ENCODE measurements around the gene PREX1. TPM values are rescaled to one million over a fixed set of nuclear protein-coding genes. Genes with fewer than 3 reads are reported as not detected.

Gene PREX1
- total RNA-seq, 1 donor from 2014 or later, result 2.9 TPM

DNA sequence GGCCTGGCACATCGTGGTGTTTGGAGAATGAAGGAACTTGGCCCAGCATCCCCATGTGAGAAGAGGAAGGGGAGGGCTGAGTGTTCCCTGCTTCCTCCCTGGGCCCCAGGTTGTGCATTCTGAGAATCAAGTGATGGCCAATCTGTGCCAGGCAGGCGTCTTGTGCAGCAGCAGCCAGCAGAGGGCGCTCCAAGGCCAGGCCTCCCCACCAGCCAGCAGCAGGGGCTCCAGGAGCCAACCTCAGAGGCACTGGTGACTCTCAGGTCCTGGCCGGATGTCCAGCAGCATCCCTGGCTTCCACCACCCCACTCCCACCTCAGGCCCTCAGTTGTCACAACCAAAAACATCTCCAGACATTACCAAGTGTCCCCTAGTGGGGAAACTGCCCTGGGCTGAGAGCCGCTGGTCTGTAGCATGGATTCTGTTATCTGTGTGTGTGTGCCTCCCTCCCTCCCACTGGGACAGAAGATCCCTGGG is 192.0 kb downstream of the PREX1 start:
- DNase-seq (ENCODE audit: low spot score, unreplicated experiment), result peak; percentile 62
- Mint-ChIP-seq H3K4me3 (ENCODE audit: low read depth) (no peak overlapping the region), H3K4me1 (ENCODE audit: low read depth) (no peaks in the 10 kb centered on the region), H3K9me3 (ENCODE audit: low read depth) (no peaks in the 10 kb centered on the region), H3K27ac (no peak overlapping the region), H3K27me3 (no peaks in the 10 kb centered on the region), H3K36me3 (ENCODE audit: insufficient read depth) (no peaks in the 10 kb centered on the region)
- TF ChIP-seq, protein P1, sequence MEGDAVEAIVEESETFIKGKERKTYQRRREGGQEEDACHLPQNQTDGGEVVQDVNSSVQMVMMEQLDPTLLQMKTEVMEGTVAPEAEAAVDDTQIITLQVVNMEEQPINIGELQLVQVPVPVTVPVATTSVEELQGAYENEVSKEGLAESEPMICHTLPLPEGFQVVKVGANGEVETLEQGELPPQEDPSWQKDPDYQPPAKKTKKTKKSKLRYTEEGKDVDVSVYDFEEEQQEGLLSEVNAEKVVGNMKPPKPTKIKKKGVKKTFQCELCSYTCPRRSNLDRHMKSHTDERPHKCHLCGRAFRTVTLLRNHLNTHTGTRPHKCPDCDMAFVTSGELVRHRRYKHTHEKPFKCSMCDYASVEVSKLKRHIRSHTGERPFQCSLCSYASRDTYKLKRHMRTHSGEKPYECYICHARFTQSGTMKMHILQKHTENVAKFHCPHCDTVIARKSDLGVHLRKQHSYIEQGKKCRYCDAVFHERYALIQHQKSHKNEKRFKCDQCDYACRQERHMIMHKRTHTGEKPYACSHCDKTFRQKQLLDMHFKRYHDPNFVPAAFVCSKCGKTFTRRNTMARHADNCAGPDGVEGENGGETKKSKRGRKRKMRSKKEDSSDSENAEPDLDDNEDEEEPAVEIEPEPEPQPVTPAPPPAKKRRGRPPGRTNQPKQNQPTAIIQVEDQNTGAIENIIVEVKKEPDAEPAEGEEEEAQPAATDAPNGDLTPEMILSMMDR (IDR thresholded peaks at IDR 0.05; ENCODE audit: unreplicated experiment), result peak; percentile 89

DNA sequence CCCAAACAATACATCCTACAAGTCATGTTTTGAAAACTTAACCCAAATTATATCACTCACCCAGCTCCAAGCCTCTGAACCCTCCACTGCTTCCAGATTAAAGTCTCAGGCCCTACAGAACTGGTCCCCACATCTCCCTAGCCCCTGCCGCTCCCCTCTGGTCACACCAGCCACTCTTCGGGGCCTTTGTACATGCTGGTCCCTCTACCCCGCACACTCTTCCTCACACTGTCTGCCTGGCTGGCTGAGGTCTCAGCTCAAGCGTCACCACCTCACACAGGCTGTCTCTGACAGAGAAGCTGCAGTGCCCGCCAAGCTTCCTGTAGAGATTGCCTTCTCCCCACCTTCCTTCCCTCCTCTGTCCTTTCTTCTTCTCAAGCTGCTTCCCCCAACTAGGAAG is 192.4 kb downstream of the PREX1 start:
- no peak overlapping the region for H3K4me3 Mint-ChIP-seq (ENCODE audit: low read depth)
- H3K27ac Mint-ChIP-seq, result no peak overlapping the region
- no peaks in the 10 kb centered on the region for H3K36me3 Mint-ChIP-seq (ENCODE audit: insufficient read depth)
- TF ChIP-seq, protein P1 (IDR thresholded peaks at IDR 0.05; ENCODE audit: unreplicated experiment), result no peak
- H3K4me1 Mint-ChIP-seq (ENCODE audit: low read depth), result no peaks in the 10 kb centered on the region
- no peak for DNase-seq (ENCODE audit: low spot score, unreplicated experiment)
- no peaks in the 10 kb centered on the region for H3K9me3 Mint-ChIP-seq (ENCODE audit: low read depth)
- H3K27me3 Mint-ChIP-seq, result no peaks in the 10 kb centered on the region

DNA sequence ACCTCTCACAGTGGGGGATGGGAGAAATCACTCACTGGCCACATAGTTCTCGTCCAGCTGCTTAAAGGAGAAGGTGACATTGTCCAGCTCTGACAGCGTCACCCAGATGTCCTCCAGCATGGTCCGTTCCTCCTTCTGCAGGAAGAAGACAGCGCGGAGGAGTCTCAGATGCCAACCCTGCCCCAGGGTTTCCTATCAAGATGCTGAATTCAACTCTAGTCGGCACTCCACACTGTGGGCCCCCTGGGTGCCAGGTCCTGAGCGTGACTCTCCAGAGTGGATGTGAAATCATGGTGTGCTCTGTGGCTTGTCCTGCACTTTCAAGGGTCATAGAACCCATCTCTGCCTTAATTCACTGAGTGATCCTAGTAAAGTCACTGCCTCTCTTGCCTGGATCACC is 193.2 kb downstream of the PREX1 start:
- no peak overlapping the region for H3K4me3 Mint-ChIP-seq (ENCODE audit: low read depth)
- no peaks in the 10 kb centered on the region for H3K36me3 Mint-ChIP-seq (ENCODE audit: insufficient read depth)
- no peak for DNase-seq (ENCODE audit: low spot score, unreplicated experiment)
- H3K27me3 Mint-ChIP-seq, result no peaks in the 10 kb centered on the region
- H3K9me3 Mint-ChIP-seq (ENCODE audit: low read depth), result no peaks in the 10 kb centered on the region
- no peak overlapping the region for H3K27ac Mint-ChIP-seq
- H3K4me1 Mint-ChIP-seq (ENCODE audit: low read depth), result no peaks in the 10 kb centered on the region
- TF ChIP-seq, protein P1 (IDR thresholded peaks at IDR 0.05; ENCODE audit: unreplicated experiment), result no peak

DNA sequence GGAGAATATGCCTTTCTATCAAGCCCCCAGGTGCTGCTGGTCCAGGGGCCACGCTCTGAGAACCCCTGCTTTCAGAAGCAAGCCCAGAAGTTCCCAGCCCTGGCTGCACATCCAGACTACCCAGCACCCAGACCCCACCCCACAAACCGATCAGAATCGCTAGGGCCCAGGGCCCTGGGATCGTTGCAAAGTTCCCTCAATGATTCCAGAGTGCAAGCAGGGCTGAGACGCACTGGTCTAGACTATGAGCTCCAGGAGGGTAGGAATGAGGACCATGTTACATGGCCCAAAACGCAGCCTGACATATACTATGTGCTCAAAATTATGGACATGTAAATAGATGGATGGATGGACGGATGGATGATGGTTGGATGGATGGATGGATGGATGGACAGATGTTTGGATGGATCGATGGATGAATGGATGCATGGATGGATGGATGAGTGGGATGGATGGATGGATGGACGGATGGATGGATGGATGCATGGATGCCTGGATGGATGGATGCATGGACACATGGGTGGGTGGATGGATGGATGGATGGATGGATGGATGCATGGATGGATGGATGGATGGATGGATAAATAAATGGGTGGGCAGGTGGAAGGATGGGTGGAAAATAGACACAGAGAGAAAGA is 194.1 kb downstream of the PREX1 start:
- Mint-ChIP-seq H3K27me3 (no peaks in the 10 kb centered on the region), H3K9me3 (ENCODE audit: low read depth) (no peaks in the 10 kb centered on the region), H3K27ac (no peak overlapping the region), H3K4me3 (ENCODE audit: low read depth) (no peak overlapping the region), H3K4me1 (ENCODE audit: low read depth) (no peaks in the 10 kb centered on the region), H3K36me3 (ENCODE audit: insufficient read depth) (no peaks in the 10 kb centered on the region)
- TF ChIP-seq, protein P1 (IDR thresholded peaks at IDR 0.05; ENCODE audit: unreplicated experiment), result no peak
- no peak for DNase-seq (ENCODE audit: low spot score, unreplicated experiment)

DNA sequence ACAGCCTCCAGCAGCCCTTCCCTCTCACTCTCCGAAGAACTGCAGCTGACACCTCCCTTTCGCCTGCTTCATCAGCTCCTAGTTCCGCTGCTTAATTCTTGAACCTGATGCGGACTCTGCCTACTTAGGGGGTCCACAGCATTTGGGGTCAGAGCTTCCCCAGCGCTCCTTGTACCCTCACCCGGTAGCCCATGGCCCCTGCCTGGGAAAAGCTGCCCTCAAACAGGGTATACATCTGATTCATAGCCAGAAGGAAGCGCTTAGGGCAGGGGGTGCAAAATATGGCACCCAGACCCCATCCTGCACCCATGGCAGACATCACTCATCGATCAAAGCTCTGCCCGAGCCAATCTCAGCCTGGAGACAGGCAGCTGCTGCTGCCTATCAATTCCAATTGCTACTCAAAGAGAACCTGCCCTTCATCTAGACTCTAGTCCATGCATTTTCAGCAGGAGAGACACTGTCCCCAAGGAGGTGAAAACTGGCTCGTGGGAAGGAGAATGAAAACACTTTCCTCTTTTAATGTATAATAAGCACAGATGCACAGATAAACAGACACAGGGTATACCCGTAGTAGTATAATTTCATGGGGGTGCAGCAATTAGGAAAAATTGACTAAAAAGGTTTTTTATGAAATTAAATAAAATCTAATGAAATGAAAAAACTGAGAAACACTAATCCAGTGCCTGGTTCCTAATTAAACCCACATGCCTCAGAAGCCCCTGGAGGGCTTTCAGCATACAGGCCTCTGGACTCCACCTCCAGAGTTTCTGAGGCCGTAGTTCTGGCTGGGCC is 194.8 kb downstream of the PREX1 start:
- no peak for DNase-seq (ENCODE audit: low spot score, unreplicated experiment)
- no peak overlapping the region for H3K27ac Mint-ChIP-seq
- TF ChIP-seq, protein P1 (IDR thresholded peaks at IDR 0.05; ENCODE audit: unreplicated experiment), result no peak
- no peaks in the 10 kb centered on the region for H3K9me3 Mint-ChIP-seq (ENCODE audit: low read depth)
- no peaks in the 10 kb centered on the region for H3K27me3 Mint-ChIP-seq
- H3K4me1 Mint-ChIP-seq (ENCODE audit: low read depth), result no peaks in the 10 kb centered on the region
- H3K4me3 Mint-ChIP-seq (ENCODE audit: low read depth), result no peak overlapping the region
- no peaks in the 10 kb centered on the region for H3K36me3 Mint-ChIP-seq (ENCODE audit: insufficient read depth)

All from progenitor cell of endocrine pancreas (in vitro differentiated cells).